Measurements from ENCODE around the gene ITGB3BP. TPM values are rescaled to one million over a fixed set of nuclear protein-coding genes. Genes with fewer than 3 reads are reported as not detected.

ITGB3BP gene
- total RNA-seq, 1 experiment from 2014 or later, result 50.2 TPM

- Mint-ChIP-seq H3K36me3 (no peaks in the 10 kb centered on the region), H3K27ac (peak overlapping the region; percentile 97), H3K4me1 (peaks cover 15% of the 10 kb centered on the region), H3K4me3 (peak overlapping the region; percentile 95), H3K27me3 (ENCODE audit: low read depth) (no peaks in the 10 kb centered on the region), H3K9me3 (no peaks in the 10 kb centered on the region)
- ATAC-seq (peak; percentile 3; the same call in 1 of the 2 replicates), DNase-seq (ENCODE audit: low spot score) (no peak)
- POLR2A ChIA-PET, result interaction anchor here (0.7 kb wide), 1 partner anchor 196 kb away, joined by 4 read pairs; no protein-coding TSS in a partner anchor
- no peak for TF ChIP-seq OVOL2 (CRISPR knock-in tag; IDR thresholded peaks at IDR 0.05; ENCODE audit: borderline replicate concordance)
- TF ChIP-seq, protein P1, sequence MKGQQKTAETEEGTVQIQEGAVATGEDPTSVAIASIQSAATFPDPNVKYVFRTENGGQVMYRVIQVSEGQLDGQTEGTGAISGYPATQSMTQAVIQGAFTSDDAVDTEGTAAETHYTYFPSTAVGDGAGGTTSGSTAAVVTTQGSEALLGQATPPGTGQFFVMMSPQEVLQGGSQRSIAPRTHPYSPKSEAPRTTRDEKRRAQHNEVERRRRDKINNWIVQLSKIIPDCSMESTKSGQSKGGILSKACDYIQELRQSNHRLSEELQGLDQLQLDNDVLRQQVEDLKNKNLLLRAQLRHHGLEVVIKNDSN (CRISPR knock-in tag; IDR thresholded peaks at IDR 0.05), result no peak
- TF ChIP-seq MXD4 (CRISPR knock-in tag; IDR thresholded peaks at IDR 0.05; ENCODE audit: borderline replicate concordance), result no peak
- TF ChIP-seq SMAD4 (CRISPR knock-in tag; IDR thresholded peaks at IDR 0.05), result no peak
- TF ChIP-seq, protein P2, sequence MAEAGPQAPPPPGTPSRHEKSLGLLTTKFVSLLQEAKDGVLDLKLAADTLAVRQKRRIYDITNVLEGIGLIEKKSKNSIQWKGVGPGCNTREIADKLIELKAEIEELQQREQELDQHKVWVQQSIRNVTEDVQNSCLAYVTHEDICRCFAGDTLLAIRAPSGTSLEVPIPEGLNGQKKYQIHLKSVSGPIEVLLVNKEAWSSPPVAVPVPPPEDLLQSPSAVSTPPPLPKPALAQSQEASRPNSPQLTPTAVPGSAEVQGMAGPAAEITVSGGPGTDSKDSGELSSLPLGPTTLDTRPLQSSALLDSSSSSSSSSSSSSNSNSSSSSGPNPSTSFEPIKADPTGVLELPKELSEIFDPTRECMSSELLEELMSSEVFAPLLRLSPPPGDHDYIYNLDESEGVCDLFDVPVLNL (CRISPR knock-in tag; IDR thresholded peaks at IDR 0.05; ENCODE audit: borderline replicate concordance, low read depth), result no peak
- TF ChIP-seq, protein P3, sequence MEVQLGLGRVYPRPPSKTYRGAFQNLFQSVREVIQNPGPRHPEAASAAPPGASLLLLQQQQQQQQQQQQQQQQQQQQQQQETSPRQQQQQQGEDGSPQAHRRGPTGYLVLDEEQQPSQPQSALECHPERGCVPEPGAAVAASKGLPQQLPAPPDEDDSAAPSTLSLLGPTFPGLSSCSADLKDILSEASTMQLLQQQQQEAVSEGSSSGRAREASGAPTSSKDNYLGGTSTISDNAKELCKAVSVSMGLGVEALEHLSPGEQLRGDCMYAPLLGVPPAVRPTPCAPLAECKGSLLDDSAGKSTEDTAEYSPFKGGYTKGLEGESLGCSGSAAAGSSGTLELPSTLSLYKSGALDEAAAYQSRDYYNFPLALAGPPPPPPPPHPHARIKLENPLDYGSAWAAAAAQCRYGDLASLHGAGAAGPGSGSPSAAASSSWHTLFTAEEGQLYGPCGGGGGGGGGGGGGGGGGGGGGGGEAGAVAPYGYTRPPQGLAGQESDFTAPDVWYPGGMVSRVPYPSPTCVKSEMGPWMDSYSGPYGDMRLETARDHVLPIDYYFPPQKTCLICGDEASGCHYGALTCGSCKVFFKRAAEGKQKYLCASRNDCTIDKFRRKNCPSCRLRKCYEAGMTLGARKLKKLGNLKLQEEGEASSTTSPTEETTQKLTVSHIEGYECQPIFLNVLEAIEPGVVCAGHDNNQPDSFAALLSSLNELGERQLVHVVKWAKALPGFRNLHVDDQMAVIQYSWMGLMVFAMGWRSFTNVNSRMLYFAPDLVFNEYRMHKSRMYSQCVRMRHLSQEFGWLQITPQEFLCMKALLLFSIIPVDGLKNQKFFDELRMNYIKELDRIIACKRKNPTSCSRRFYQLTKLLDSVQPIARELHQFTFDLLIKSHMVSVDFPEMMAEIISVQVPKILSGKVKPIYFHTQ (CRISPR knock-in tag; IDR thresholded peaks at IDR 0.05), result no peak
- no peak for TF ChIP-seq IRF2 (CRISPR knock-in tag; IDR thresholded peaks at IDR 0.05; ENCODE audit: borderline replicate concordance, low read depth)
- TF ChIP-seq, protein P4, sequence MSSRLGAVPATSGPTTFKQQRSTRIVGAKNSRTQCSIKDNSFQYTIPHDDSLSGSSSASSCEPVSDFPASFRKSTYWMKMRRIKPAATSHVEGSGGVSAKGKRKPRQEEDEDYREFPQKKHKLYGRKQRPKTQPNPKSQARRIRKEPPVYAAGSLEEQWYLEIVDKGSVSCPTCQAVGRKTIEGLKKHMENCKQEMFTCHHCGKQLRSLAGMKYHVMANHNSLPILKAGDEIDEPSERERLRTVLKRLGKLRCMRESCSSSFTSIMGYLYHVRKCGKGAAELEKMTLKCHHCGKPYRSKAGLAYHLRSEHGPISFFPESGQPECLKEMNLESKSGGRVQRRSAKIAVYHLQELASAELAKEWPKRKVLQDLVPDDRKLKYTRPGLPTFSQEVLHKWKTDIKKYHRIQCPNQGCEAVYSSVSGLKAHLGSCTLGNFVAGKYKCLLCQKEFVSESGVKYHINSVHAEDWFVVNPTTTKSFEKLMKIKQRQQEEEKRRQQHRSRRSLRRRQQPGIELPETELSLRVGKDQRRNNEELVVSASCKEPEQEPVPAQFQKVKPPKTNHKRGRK (CRISPR knock-in tag; IDR thresholded peaks at IDR 0.05; ENCODE audit: borderline replicate concordance), result no peak
- no peak for TF ChIP-seq ZNF532 (CRISPR knock-in tag; IDR thresholded peaks at IDR 0.05; ENCODE audit: borderline replicate concordance)
- TF ChIP-seq, protein P5, sequence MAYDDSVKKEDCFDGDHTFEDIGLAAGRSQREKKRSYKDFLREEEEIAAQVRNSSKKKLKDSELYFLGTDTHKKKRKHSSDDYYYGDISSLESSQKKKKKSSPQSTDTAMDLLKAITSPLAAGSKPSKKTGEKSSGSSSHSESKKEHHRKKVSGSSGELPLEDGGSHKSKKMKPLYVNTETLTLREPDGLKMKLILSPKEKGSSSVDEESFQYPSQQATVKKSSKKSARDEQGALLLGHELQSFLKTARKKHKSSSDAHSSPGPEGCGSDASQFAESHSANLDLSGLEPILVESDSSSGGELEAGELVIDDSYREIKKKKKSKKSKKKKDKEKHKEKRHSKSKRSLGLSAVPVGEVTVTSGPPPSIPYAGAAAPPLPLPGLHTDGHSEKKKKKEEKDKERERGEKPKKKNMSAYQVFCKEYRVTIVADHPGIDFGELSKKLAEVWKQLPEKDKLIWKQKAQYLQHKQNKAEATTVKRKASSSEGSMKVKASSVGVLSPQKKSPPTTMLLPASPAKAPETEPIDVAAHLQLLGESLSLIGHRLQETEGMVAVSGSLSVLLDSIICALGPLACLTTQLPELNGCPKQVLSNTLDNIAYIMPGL (CRISPR knock-in tag; IDR thresholded peaks at IDR 0.05), result no peak
- TF ChIP-seq ZNF138 (CRISPR knock-in tag; conservative IDR thresholded peaks at IDR 0.05), result no peak
- CTCF ChIA-PET, result interaction anchor here (0.6 to 2.1 kb wide), 6 partner anchors 14 to 196 kb away, joined by 3 to 8 read pairs (median 4); no protein-coding TSS in a partner anchor
Observed at GRCh38 chr1:63523738-63524137, 713 bp upstream of the ITGB3BP start.
